C4-2B (cell line): ENCODE measurements around the gene AQP4.

Experiments
- CTCF ChIP-seq: fragments of 450-650 bp; conservative IDR thresholded peaks from 2 replicates; pipeline ENCODE4 v1.5.1; 2017; ENCODE audit warnings: mild to moderate bottlenecking
- ZFX ChIP-seq: fragments of 450-650 bp; IDR thresholded peaks from 2 replicates; pipeline ENCODE4 v1.6.1; 2017

GRCh38 chr18:26840965-26841364 lies 24.5 kb downstream of the AQP4 start:
- TF ChIP-seq CTCF (peak; percentile 14), ZFX (no peak)
